ENCODE results near the gene EPHA1. TPM values are rescaled to one million over a fixed set of nuclear protein-coding genes. Genes with fewer than 3 reads are reported as not detected.
"Not testable (repeated sequence)": the region's sequence is repeated elsewhere in the genome, so short reads cannot be mapped to it uniquely, and the experiment has no call there.

The EPHA1 gene
- total RNA-seq, 2 donors from 2014 or later, result 1.8 to 2.4 TPM

DNA sequence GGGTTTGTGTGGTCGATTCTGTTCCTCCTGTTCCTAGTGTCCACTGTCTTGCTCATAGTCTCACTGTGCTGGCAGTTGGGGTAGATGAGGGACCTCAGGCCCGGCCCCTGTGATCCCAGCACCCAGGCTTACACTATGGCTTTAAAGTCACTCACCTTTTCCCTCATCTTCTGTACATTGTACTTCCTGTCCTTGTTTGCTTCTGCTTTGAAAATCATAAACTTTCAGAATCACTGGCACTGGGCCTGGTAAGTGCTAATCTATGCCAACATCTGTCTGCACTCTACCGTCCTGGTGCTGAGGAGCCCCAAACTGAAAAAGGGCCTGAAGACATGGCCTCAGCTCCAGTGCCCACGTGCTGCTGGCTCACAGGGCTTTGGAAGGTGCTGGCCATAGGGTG is 28.9 kb upstream of the EPHA1 start:
- Mint-ChIP-seq H3K9me3 (peaks cover 0 to 5% of the 10 kb centered on the region in 2 donors), H3K27ac (peak overlapping the region; percentile 45 to 86), H3K36me3 (no peaks in the 10 kb centered on the region)
- DNase-seq (ENCODE audit: low spot score in 2 of 2), result no peak
- ATAC-seq, result peak; percentile 58 to 62

DNA sequence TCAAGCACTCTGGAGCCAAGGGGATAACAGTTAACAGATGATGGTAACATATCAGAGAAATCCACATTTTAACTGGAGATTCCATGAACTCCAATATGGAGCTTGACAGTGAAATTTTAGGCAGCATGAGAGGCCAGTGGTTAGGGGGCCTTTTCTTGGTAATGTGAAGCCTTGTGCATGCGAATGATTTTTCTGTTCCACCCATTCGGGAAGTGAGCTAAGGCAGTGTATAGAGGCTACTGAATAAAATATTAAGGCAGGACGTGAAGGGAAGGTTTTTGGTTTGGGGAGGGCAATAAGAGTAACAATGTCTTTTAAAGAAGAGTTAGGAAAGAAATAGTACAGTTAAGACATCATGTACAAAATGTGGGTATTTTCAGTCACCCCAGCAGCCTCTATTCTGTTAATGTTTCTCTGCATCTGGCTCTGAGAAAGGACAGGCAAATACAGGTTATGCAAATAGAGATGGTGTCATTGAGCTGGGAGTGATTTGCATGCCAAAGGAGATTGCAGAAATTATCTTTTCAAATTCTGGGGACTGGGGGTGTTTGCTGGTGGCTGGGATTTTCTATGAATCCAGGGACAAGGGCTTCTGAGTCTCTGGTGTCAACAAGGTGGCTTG is 27.8 kb upstream of the EPHA1 start:
- Mint-ChIP-seq H3K36me3 (no peaks in the 10 kb centered on the region), H3K9me3 (peaks cover 0 to 5% of the 10 kb centered on the region in 2 donors), H3K27ac (peak overlapping the region in 1 of 2 donors; percentile 24)
- DNase-seq (ENCODE audit: low spot score in 2 of 2) (no peak), ATAC-seq (no peak)

DNA sequence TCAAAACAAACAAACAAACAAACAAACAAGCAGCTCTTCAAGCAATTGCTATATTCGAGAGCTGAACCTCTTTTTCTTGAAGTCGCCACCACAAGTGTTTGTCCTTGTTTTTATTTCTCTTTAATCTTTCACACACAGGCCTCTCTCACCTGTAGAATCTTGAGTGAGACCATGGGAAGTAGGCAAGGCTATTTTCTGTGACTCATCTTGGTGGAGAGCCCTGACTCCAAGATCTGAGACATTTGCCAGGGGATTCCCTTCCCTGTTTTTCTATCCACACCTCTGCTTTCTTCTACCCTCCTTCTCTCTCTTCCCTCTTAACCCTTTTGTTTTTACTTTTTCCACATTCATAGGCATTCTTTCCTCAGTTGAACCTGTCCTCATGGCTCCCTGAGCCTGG is 26.6 kb upstream of the EPHA1 start:
- ATAC-seq, result no peak
- Mint-ChIP-seq H3K36me3 (no peaks in the 10 kb centered on the region), H3K27ac (no peak overlapping the region), H3K9me3 (peaks cover 0 to 5% of the 10 kb centered on the region in 2 donors)
- no peak for DNase-seq (ENCODE audit: low spot score in 2 of 2)

DNA sequence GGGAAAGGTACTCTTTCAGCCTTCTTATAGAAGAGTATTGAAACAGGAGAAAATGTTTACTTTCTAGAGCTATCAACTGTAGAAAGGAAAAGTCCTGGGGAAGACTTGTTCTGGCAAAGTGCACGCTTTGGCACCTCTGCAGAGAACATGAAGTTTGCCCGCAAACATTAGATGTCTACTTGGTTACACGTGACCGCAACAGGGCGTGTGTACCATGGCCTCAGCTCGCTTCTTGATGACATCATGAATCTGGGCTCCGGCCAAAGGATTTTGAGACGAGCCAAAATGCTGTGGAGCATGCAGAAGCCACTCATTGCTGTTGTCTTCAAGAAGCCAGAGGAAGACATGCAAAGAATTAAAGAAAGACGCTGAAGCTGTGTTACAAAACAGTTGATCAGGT is 26.0 kb upstream of the EPHA1 start:
- Mint-ChIP-seq H3K27ac (no peak overlapping the region), H3K36me3 (no peaks in the 10 kb centered on the region), H3K9me3 (peaks cover 0 to 5% of the 10 kb centered on the region in 2 donors)
- no peak for DNase-seq (ENCODE audit: low spot score in 2 of 2)
- ATAC-seq, result no peak

DNA sequence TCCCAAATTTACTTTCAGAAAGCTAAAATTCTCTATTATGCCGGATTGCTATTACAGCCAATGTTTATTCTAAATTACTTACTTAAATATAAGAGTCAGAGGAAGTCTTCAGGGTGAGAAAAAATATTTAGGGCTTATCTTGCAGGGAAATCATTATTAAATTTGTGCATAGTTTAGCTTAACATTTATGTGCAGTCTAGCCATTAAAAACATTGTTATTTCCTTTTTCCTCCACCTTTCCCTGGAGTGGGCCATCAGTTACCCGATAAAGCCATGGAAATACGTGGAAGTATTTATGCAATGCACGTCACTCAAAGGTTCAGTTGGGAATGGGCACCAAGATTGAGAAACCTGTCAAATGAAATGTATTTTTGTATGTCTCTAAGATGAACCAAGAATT is 25.1 kb upstream of the EPHA1 start:
- H3K36me3 Mint-ChIP-seq, result no peaks in the 10 kb centered on the region
- no peak for DNase-seq (ENCODE audit: low spot score in 2 of 2)
- H3K27ac Mint-ChIP-seq, result no peak overlapping the region
- peaks cover 0 to 3% of the 10 kb centered on the region in 2 donors for H3K9me3 Mint-ChIP-seq
- no peak for ATAC-seq

DNA sequence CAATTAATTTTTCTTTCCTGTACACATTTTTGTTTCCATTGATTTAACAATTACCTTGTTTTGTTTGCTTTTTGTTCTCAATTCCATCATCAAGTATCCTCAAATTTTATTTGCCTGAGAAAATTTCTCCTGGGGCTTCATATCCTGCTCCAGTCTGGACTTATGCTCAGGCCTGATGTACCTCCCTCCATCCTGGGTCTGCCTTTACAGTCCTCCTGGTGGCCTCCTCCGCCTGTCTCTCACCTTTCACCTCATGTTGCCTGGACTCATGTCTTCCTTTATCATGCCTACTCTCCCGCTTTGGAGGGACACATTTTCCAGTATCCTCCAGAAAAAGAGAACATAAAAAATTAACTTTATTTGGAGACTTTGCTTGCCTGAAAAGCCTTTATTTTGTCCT is 22.5 kb upstream of the EPHA1 start:
- DNase-seq (ENCODE audit: low spot score in 2 of 2), result no peak
- Mint-ChIP-seq H3K9me3 (no peaks in the 10 kb centered on the region), H3K27ac (no peak overlapping the region), H3K36me3 (no peaks in the 10 kb centered on the region)
- no peak for ATAC-seq

DNA sequence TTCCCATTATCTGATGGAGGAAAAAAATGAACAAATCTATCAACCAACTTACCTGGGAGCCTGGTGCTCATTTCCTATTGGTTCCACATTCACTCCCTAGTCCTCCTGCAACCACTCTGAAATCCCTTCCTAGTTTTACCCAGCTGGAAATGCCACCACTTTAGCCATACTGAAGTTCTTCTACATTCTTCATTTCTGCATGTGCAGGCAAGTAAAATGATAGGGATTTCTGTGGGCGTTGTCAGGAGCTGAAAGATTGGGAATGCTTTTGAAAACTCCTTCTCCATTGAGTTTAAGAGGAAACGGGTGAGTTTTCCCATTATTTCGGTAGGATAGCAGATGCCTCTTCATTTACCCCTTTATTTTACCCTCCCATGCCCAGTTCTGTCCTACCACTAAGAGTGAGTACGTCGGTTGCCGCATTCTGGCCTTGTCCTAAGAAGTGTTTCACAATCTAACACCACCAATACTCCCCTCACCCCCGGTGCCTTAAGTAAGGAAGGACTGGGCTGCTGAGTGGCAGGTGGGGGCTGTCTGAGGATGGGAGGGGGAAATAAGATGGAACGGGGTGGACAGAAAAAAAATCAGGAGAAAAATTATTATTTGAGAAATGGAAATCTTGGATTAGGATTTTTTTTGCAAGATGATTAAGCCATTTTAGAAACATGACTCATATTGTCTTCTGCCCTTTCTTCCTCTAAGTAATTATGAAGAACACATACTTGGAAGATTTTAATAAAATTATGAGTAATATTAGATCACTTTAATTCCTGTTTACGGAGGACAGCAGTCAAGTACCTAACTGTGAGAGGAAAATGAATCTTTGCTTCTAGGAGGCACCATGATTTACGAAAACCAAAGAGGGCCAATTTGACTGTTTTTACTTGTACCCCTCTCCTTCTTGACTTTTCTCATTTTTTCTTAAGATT is 21.4 kb upstream of the EPHA1 start:
- no peak for ATAC-seq
- Mint-ChIP-seq H3K9me3 (no peaks in the 10 kb centered on the region), H3K36me3 (no peaks in the 10 kb centered on the region), H3K27ac (no peak overlapping the region)
- DNase-seq (ENCODE audit: low spot score in 2 of 2), result no peak

DNA sequence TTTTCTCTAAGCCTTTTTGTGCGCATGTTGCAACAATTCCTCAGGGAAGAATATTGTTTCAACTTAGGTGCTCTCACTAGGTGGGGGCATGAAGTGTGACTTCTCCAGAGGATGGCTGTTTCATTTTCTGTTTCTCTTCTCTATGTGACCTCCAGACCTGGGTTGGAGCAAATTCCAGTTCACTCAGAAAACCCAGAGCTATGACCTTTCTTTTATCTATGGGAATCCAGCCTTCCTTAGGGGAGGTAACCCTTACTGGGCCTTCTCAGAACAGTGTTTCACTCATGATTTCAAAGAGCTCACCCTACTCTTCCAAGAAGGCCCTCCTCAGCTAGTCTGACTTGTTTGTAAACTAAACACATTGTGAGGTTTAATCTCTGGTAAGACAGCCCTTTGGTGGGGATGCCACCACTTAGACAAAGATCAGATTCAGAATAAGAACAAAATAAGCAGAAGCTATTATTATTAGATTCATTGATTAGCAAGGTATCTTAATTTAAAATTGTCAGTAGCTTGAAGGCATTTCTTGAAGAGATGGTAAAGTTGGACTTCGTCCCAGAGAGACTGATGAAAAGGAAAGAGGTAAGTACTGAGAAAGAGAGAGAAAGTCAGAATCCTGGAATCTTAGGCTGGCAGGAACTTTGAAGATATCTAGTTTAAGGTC is 18.0 kb upstream of the EPHA1 start:
- Mint-ChIP-seq H3K27ac (peak overlapping the region in 1 of 2 donors; percentile 45), H3K36me3 (no peaks in the 10 kb centered on the region), H3K9me3 (no peaks in the 10 kb centered on the region)
- DNase-seq (ENCODE audit: low spot score in 2 of 2), result no peak
- ATAC-seq, result peak in 1 of 2 donors; percentile 48

DNA sequence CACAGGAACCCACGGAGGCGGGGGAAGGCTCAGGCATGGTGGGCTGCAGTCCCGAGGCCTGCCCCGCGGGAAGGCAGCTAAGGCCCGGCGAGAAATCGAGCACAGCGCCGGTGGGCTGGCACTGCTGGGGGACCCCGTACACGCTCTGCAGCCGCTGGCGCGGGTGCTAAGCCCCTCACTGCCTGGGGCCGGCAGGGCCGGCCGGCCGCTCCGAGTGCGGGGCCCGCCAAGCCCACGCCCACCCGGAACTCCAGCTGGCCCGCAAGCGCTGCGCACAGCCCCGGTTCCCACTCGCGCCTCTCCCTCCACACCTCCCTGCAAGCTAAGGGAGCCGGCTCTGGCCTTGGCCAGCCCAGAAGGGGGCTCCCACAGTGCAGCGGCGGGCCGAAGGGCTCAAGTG is 15.8 kb upstream of the EPHA1 start:
- H3K36me3 Mint-ChIP-seq; H3K27ac Mint-ChIP-seq; ATAC-seq; H3K9me3 Mint-ChIP-seq; DNase-seq (ENCODE audit: low spot score in 2 of 2): not testable (repeated sequence)

DNA sequence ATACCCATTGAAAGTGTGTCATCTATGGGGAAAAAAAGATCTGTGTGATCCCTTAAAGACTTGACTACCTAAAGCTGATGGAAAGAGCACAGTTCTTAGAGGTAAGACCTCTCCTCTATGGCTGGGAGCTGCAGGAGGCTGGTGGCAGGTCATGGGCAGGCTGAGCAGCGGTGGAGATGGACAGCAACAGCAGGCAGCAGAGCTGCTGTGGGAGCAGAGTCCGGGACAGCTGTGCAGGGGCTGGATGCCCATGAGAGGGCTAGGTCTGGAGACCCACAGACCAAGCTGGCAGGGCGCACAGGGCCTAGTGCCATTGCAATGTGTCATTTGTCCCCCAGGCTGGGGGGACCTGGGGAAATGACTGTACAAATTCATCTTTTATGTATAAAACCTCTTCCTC is 13.4 kb upstream of the EPHA1 start:
- Mint-ChIP-seq H3K27ac (no peak overlapping the region), H3K36me3 (no peaks in the 10 kb centered on the region), H3K9me3 (no peaks in the 10 kb centered on the region)
- no peak for DNase-seq (ENCODE audit: low spot score in 2 of 2)
- ATAC-seq, result no peak

DNA sequence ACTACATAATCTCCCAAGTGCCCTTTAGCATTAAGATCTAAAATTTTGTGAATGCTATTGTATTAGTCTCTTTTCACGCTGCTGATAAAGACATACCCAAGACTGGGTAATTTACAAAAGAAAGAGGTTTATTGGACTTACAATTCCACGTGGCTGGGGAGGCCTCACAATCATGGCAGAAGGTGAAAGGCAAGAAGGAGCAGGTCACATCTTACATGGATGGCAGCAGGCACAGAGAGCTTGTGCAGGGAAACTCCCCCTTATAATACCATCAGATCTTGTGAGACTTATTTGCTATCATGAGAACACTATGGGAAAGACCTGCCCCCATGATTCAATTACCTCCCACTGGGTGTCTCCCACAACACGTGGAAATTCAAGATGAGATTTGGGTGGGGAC is 12.0 kb upstream of the EPHA1 start:
- not testable (repeated sequence) for H3K9me3 Mint-ChIP-seq; H3K27ac Mint-ChIP-seq; DNase-seq (ENCODE audit: low spot score in 2 of 2); ATAC-seq; H3K36me3 Mint-ChIP-seq

DNA sequence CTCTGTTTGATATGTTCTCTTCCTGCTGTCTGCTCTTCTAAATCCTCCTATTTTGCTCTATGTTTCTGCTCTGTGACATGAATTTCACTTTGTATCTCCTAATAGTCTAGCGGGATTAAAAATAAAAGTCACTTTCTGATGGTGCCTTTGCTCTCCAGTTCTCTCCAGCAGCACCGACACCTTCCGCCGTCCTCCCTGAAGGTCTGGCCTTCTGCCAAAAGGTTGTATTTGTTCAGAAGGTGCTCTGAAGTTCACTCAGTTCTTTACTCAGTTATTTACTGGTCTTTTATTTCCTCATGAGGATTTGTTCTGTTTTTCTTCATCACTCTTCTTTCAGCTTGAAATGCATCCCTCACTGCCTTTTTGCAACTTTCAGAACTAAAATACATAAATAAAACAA is 11.2 kb upstream of the EPHA1 start:
- DNase-seq (ENCODE audit: low spot score in 2 of 2) (no peak), ATAC-seq (no peak)
- Mint-ChIP-seq H3K36me3 (no peaks in the 10 kb centered on the region), H3K27ac (peak overlapping the region in 1 of 2 donors; percentile 1), H3K9me3 (no peaks in the 10 kb centered on the region)

DNA sequence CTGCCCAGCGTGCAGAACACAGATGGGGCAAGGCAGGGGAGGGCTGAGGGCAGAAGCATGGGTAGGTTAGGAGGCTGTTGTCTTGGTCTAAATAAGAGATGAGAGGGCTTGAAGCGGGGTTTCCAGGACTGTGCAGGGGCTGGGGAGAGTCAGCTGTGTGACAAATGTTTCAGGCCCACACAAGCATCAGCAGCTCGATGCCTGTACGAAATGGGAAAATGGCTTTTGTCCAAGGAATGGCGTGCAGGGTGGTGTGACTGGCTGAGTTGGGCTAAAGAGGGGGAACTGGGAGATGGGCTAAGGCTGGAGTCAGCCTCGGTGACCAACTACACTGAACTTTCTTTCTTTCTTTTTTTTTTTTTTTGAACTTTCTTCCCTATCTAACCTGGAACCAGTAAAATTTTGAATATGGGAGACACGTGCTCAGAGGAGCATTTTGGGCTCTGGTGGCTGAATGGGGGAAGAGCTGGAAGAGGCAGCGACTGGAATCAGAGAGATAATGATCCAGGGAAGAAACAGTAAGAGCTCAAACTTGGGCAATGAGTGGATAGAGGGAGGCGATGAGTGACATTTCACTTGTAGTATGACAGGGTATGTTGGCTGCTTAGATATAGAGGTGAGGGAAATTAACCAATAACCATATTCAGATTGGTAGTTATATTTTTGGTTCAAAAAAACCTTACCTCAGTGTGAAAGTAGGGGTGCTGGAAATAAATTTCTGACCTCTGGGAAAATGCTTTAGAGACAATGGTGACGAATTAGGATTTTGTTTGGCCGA is 10.2 kb upstream of the EPHA1 start:
- no peak for DNase-seq (ENCODE audit: low spot score in 2 of 2)
- Mint-ChIP-seq H3K27ac (peak overlapping the region in 1 of 2 donors; percentile 7), H3K36me3 (no peaks in the 10 kb centered on the region), H3K9me3 (no peaks in the 10 kb centered on the region)
- ATAC-seq, result peak in 1 of 2 donors; percentile 6

DNA sequence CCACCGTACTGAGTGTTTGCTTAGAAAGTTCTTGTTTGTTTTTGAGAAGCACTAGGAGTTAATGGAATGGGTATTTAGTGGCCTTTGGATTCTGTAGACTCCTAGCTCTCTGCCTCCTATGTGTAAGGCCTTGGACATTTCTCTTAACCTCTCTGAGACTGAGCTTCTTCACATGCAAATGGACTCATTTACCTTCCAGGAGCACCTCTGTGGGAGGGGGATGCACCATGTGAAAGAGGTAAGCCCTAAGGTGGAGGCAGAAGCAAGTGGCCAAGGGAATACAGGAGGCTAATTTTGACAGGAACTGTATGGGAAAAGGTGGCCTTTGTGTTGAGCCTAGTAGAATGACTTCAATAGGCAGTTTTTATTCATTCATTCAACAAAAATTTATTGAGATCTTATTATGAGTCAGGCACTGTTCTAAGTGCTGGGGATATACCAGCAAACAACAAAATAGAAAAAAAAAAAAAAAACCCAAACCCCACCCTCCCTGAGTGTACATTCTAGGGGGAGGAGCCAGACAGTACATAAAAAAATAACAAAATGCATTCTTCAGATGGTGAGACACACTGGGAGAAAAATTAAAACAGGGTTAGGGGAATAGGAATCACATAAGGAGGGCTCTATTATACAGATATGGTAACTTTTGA is 9.2 kb upstream of the EPHA1 start:
- ATAC-seq, result peak in 1 of 2 donors; percentile 68
- peak overlapping the region in 1 of 2 donors; percentile 72 for H3K27ac Mint-ChIP-seq
- no peaks in the 10 kb centered on the region for H3K9me3 Mint-ChIP-seq
- no peaks in the 10 kb centered on the region for H3K36me3 Mint-ChIP-seq
- no peak for DNase-seq (ENCODE audit: low spot score in 2 of 2)

DNA sequence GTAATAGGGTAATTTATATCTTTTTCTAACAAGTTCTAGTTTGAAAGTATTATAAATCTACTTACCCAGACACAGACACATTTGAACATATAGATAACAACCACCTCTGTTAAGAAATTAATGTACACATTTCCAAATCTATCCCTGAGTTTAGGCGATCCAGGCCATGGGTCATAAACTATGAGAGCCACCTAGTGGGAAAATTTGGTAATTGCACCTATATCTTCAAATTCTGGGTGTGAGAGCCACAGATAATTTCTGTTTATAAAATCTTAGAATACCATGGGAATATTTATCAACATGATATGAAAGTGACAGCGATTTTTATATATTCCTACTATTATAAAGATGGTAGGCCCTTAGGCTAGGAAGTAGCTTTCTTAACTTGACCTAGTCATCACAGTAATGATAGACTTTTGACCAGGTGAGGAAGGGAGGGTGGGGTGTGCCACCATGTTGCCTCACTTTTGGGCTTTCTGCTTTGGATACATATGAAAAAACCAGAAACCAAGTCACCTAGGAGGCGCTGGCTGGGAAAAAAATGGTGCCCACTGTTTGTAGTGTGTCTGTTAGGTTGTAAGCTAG is 8.0 kb upstream of the EPHA1 start:
- Mint-ChIP-seq H3K9me3 (no peaks in the 10 kb centered on the region), H3K27ac (no peak overlapping the region), H3K36me3 (no peaks in the 10 kb centered on the region)
- ATAC-seq, result peak; percentile 59 to 60
- DNase-seq (ENCODE audit: low spot score in 2 of 2), result no peak
